KG1 (cell line): ENCODE data around the gene PTPRM.

Experiments used
- DNase-seq: peaks from one replicate; lab custom pipeline; 2025; lab: John Stamatoyannopoulos, UW

Gene PTPRM

GRCh38 chr18:7629416-7629815 is 62.3 kb downstream of the PTPRM start:
- no peak for DNase-seq

GRCh38 chr18:7630731-7631442 is 63.8 kb downstream of the PTPRM start:
- DNase-seq = no peak

GRCh38 chr18:7632152-7633098 is 65.3 kb downstream of the PTPRM start:
- no peak for DNase-seq

GRCh38 chr18:7633171-7633570 is 66.1 kb downstream of the PTPRM start:
- no peak for DNase-seq

GRCh38 chr18:7635948-7636347 is 68.8 kb downstream of the PTPRM start:
- DNase-seq = no peak

- no peak for DNase-seq
Observed at GRCh38 chr18:7637269-7637668, 70.2 kb downstream of the PTPRM start.

GRCh38 chr18:7638321-7638720 is 71.2 kb downstream of the PTPRM start:
- no peak for DNase-seq

- no peak for DNase-seq
Observed at GRCh38 chr18:7641813-7642212, 74.7 kb downstream of the PTPRM start.

- no peak for DNase-seq
Observed at GRCh38 chr18:7642331-7642890, 75.3 kb downstream of the PTPRM start.

GRCh38 chr18:7645756-7646155 is 78.6 kb downstream of the PTPRM start:
- DNase-seq = no peak

- DNase-seq = no peak
Observed at GRCh38 chr18:7646174-7646886, 79.2 kb downstream of the PTPRM start.

- DNase-seq = no peak
Observed at GRCh38 chr18:7647500-7647899, 80.4 kb downstream of the PTPRM start.

GRCh38 chr18:7657050-7657449 is 89.9 kb downstream of the PTPRM start:
- no peak for DNase-seq

GRCh38 chr18:7657937-7658336 is 90.8 kb downstream of the PTPRM start:
- no peak for DNase-seq

GRCh38 chr18:7658701-7659100 is 91.6 kb downstream of the PTPRM start:
- no peak for DNase-seq

GRCh38 chr18:7661207-7661606 is 94.1 kb downstream of the PTPRM start:
- no peak for DNase-seq

- no peak for DNase-seq
Observed at GRCh38 chr18:7662866-7663265, 95.8 kb downstream of the PTPRM start.

- no peak for DNase-seq
Observed at GRCh38 chr18:7663366-7664312, 96.5 kb downstream of the PTPRM start.

GRCh38 chr18:7666195-7666776 is 99.2 kb downstream of the PTPRM start:
- DNase-seq = no peak

- DNase-seq = no peak
Observed at GRCh38 chr18:7668392-7668791, 101.3 kb downstream of the PTPRM start.

GRCh38 chr18:7669361-7669760 is 102.2 kb downstream of the PTPRM start:
- DNase-seq = no peak
